Suprapubic skin (tissue), 4 donors: ENCODE results near the gene DEPDC5.

Experiments used
- EP300 ChIP-seq: sonication (generic); formaldehyde crosslinking; IDR thresholded peaks from one replicate; pipeline ENCODE4 v1.6.1; 2017; ENCODE audit warnings: antibody characterized with exemption
- POLR2A ChIP-seq, 2 donors: fragments of 450-650 bp; IDR thresholded peaks; one replicate each; pipeline ENCODE4 v1.6.1; 2017; ENCODE audit warnings: antibody characterized with exemption in 2 of 2, mild to moderate bottlenecking in 2 of 2, moderate library complexity in 2 of 2
- POLR2AphosphoS5 ChIP-seq, 3 donors: sonication (generic); formaldehyde crosslinking; IDR thresholded peaks; one replicate each; pipeline ENCODE4 v1.6.1; 2017; ENCODE audit warnings: antibody characterized with exemption in 3 of 3
- TF ChIP-seq, protein P1 (sequence below), 2 donors: fragments of 200-600 bp in 1 of 2; fragments of 450-650 bp in 1 of 2; sonication (generic) in 1 of 2; IDR thresholded peaks; one replicate each; pipeline ENCODE4 v1.5.1; 2016 to 2019; ENCODE audit warnings: antibody characterized with exemption in 2 of 2, mild to moderate bottlenecking in 1 of 2, moderate library complexity in 1 of 2

DNA sequence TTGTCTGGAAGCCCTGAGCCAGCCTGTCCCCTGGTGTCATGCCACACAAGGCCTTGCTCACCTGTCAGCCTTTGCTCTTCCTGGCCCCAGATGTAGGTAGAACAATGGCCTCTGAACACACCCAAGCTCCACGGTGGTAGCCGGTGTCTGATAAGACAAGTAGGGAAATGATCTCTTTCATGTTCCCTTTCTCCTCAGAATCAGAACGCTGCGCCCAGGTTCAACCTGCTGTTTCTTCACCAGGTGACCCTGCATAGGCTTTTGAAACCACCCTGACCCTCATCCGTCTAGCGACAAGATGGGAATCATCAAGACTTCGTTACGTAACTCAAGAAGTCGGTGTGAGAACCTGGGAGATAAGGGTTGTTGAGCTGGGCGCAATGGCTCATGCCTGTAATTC lies 161.8 kb downstream of the DEPDC5 start:
- TF ChIP-seq, protein P1, sequence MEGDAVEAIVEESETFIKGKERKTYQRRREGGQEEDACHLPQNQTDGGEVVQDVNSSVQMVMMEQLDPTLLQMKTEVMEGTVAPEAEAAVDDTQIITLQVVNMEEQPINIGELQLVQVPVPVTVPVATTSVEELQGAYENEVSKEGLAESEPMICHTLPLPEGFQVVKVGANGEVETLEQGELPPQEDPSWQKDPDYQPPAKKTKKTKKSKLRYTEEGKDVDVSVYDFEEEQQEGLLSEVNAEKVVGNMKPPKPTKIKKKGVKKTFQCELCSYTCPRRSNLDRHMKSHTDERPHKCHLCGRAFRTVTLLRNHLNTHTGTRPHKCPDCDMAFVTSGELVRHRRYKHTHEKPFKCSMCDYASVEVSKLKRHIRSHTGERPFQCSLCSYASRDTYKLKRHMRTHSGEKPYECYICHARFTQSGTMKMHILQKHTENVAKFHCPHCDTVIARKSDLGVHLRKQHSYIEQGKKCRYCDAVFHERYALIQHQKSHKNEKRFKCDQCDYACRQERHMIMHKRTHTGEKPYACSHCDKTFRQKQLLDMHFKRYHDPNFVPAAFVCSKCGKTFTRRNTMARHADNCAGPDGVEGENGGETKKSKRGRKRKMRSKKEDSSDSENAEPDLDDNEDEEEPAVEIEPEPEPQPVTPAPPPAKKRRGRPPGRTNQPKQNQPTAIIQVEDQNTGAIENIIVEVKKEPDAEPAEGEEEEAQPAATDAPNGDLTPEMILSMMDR (IDR thresholded peaks at IDR 0.05): no peak
- TF ChIP-seq POLR2A (IDR thresholded peaks at IDR 0.05) (no peak), POLR2AphosphoS5 (IDR thresholded peaks at IDR 0.05) (no peak), EP300 (no peak)
